HFFc6 (cell line): ENCODE measurements around the gene CDK4. TPM values are rescaled to one million over a fixed set of nuclear protein-coding genes. Genes with fewer than 3 reads are reported as not detected.

Experiments used
- DNase-seq: peaks from one replicate; pipeline ENCODE4 v3.0.0-alpha.2; 2018
- H3K27ac Mint-ChIP-seq: 2 replicates; pipeline ENCODE4 v1.8.0; 2020; ENCODE audit warnings: mild to moderate bottlenecking, mixed read lengths
- H3K27me3 Mint-ChIP-seq: 2 replicates; pipeline ENCODE4 v1.8.0; 2021; ENCODE audit warnings: mild to moderate bottlenecking, moderate library complexity, mixed read lengths; ENCODE audit not compliant: insufficient read depth
- H3K36me3 Mint-ChIP-seq: 2 replicates; pipeline ENCODE4 v1.8.0; 2021; ENCODE audit warnings: low read depth, mixed read lengths
- H3K4me1 Mint-ChIP-seq: 2 replicates; pipeline ENCODE4 v1.8.0; 2020; ENCODE audit warnings: low read depth, mixed read lengths
- H3K4me3 Mint-ChIP-seq: 2 replicates; pipeline ENCODE4 v1.8.0; 2020; ENCODE audit warnings: mild to moderate bottlenecking, moderate library complexity, mixed read lengths
- H3K9me3 Mint-ChIP-seq: 2 replicates; pipeline ENCODE4 v1.8.0; 2020; ENCODE audit warnings: mild to moderate bottlenecking, mixed read lengths
- total RNA-seq, 6 experiments: library from RNA; stranded (reverse); fragmentation: NEBNext Ultra II Directional; extraction: Animal tissue kit (Norgen Biotek cat#: 25700); gene quantifications; 2 replicates in 1 of 6; 3 replicates in 5 of 6; pipeline ENCODE4 v1.2.3, GENCODE V29; 2021
- TF ChIP-seq, protein P1 (sequence below): fragments of 200-600 bp; sonication (generic); IDR thresholded peaks from 2 replicates; pipeline ENCODE4 v1.5.0; 2021; ENCODE audit warnings: antibody characterized with exemption, mild to moderate bottlenecking

CDK4 gene
- total RNA-seq, 6 experiments from 2014 or later, result 112 to 140 (median 116) TPM

DNA sequence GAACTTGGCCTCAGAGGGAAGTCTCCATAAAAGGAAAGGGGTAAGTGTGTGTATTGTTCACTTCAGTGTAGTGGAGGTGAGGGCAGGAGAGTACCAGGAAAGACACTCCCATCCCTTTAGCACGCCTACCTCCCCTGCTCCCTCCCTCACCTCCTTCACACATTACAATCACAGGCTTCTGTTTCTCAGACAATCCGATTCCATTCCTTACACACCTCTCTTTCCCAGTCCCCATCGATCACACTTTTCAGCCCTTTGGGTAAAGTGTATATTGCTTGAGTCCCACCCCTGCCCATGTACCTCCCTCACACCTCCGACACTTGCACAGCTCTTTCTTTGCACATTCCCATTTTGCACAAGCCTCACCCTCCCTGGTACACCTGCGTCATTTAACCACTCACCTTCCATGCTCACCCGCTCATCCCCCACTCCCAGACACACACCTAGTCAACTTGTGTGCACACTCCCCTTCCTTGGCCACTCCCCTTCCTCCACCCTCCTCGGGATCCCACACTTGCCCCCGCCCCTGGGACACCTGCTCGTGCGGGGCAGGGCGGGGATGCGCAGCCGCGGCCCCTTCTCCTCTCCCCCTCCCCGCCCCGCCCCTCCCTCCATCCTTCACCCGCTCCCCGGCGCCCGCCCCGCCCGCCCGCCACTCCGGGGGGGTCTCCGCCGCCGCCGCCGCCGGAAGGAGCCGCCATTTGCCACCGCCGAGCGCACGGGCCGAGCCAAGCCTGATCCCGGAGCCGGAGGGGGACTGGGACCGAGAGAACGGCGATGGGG, 2.5 kb upstream of the CDK4 start, which contains the start of gene MARCHF9:
Gene MARCHF9 (plus strand): TSS at position 693 of the 783 bp plus-strand sequence. CDS start 426 bp downstream, outside the sequence.
- H3K4me3 Mint-ChIP-seq, result peak within 1 kb of the TSS; percentile 83
- H3K9me3 Mint-ChIP-seq, result no peaks in the 10 kb centered on the region
- H3K36me3 Mint-ChIP-seq, result peaks cover 21% of the 10 kb centered on the region
- peaks cover 37% of the 10 kb centered on the region for H3K4me1 Mint-ChIP-seq
- no peak within 1 kb of the TSS for H3K27ac Mint-ChIP-seq
- TF ChIP-seq, protein P1, sequence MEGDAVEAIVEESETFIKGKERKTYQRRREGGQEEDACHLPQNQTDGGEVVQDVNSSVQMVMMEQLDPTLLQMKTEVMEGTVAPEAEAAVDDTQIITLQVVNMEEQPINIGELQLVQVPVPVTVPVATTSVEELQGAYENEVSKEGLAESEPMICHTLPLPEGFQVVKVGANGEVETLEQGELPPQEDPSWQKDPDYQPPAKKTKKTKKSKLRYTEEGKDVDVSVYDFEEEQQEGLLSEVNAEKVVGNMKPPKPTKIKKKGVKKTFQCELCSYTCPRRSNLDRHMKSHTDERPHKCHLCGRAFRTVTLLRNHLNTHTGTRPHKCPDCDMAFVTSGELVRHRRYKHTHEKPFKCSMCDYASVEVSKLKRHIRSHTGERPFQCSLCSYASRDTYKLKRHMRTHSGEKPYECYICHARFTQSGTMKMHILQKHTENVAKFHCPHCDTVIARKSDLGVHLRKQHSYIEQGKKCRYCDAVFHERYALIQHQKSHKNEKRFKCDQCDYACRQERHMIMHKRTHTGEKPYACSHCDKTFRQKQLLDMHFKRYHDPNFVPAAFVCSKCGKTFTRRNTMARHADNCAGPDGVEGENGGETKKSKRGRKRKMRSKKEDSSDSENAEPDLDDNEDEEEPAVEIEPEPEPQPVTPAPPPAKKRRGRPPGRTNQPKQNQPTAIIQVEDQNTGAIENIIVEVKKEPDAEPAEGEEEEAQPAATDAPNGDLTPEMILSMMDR, result no peak
- no peak for DNase-seq
- peaks cover 34% of the 10 kb centered on the region for H3K27me3 Mint-ChIP-seq

DNA sequence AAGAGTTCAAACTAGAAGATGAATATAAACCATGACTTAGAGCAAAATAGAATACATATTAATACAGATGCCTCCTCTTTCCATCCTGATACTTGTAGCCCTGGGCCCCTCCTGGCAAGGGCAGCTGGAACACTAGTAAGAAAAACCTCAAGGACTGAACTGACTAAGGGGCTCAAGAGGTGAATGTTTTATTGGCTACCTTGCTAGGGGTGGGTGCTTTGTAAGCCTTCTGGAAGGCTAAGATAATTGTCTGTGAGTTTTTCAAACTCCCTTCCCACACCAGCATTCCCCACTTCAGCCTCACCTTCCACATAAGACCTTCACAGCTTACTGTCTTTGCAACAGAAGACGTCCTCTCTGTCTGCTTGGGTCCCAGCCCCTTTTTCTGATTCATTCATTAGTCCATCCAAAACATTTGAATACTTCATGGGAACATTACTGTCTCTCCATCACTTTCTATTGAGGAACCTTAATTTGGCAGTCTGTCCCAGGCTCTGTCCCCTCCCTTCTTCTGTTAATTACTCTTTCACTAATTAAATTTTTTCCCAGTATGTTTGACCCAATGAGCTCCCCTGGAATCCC, 1.7 kb upstream of the CDK4 start:
- no peaks in the 10 kb centered on the region for H3K9me3 Mint-ChIP-seq
- peaks cover 37% of the 10 kb centered on the region for H3K4me1 Mint-ChIP-seq
- H3K27me3 Mint-ChIP-seq, result peaks cover 34% of the 10 kb centered on the region
- H3K4me3 Mint-ChIP-seq, result peak overlapping the region; percentile 83
- no peak for DNase-seq
- TF ChIP-seq, protein P1, result no peak
- no peak overlapping the region for H3K27ac Mint-ChIP-seq
- peaks cover 21% of the 10 kb centered on the region for H3K36me3 Mint-ChIP-seq

DNA sequence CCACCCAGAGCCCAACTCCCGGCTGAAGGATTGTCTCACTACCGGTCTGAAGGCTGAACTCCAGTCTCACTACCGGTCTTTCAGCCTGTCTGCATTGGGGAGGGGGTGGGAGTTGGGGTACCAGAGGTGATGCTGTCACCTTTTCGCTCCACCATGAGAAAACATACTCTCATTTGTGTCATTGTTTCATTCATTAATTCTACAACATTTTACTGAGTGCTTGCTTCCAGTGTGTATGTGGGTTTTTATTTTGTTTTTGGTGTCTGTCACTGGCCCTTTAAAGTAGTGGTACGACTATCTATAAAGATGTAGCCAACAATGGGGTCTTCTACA, 524 bp upstream of the CDK4 start:
- TF ChIP-seq, protein P1, result no peak
- Mint-ChIP-seq H3K4me3 (peak overlapping the region; percentile 98), H3K36me3 (peaks cover 27% of the 10 kb centered on the region), H3K27ac (peak overlapping the region; percentile 97), H3K4me1 (peaks cover 37% of the 10 kb centered on the region), H3K27me3 (peaks cover 30% of the 10 kb centered on the region), H3K9me3 (no peaks in the 10 kb centered on the region)
- no peak for DNase-seq

DNA sequence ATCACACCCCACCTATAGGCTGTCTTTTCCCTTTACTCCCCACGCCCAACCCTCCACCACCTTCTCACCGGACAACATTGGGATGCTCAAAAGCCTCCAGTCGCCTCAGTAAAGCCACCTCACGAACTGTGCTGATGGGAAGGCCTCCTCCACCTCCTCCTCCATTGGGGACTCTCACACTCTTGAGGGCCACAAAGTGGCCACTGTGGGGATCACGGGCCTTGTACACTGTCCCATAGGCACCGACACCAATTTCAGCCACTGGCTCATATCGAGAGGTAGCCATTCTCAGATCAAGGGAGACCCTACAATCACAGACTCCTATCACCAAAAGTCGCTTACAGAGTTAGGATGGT, 700 bp downstream of the CDK4 start:
- Mint-ChIP-seq H3K36me3 (peaks cover 36% of the 10 kb centered on the region), H3K27ac (peak overlapping the region; percentile 97), H3K4me1 (peaks cover 38% of the 10 kb centered on the region), H3K4me3 (peak overlapping the region; percentile 98), H3K9me3 (no peaks in the 10 kb centered on the region), H3K27me3 (peaks cover 19% of the 10 kb centered on the region)
- DNase-seq, result no peak
- TF ChIP-seq, protein P1, result no peak

DNA sequence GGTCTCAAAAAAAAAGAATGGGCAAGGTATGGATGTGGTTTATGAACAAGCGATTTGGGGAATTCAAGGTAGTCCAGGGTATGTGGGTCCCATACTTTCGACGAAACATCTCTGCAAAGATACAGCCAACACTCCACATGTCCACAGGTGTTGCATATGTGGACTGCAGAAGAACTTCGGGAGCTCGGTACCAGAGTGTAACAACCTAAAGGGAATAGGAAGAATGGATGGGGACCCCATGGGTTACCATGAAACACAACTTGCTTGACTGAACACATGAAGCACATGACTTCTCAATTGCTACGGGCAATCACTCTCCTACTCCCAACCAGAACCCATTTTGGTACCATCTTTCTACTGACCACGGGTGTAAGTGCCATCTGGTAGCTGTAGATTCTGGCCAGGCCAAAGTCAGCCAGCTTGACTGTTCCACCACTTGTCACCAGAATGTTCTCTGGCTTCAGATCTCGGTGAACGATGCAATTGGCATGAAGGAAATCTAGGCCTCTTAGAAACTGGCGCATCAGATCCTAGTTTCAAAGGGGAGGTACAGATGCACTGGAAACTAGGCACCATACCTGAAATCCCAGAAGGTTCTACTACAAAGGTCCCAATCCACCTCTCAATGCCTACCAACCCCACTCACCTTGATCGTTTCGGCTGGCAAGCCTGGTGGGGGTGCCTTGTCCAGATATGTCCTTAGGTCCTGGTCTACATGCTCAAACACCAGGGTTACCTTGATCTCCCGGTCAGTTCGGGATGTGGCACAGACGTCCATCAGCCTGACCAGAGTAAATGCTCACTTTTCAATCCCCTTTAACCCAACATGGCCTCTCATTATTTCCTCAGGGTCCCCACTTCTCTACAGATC, 1.3 kb downstream of the CDK4 start:
- H3K36me3 Mint-ChIP-seq, result peaks cover 38% of the 10 kb centered on the region
- no peaks in the 10 kb centered on the region for H3K9me3 Mint-ChIP-seq
- peak overlapping the region; percentile 97 for H3K27ac Mint-ChIP-seq
- H3K27me3 Mint-ChIP-seq, result peaks cover 13% of the 10 kb centered on the region
- peaks cover 44% of the 10 kb centered on the region for H3K4me1 Mint-ChIP-seq
- DNase-seq, result no peak
- TF ChIP-seq, protein P1, result no peak
- peak overlapping the region; percentile 98 for H3K4me3 Mint-ChIP-seq
